Measurements from ENCODE around the gene PABPN1L.
A peak's percentile ranks its signal among the peaks of the same experiment; 100 is the strongest.
"Not testable (repeated sequence)": the region's sequence is repeated elsewhere in the genome, so short reads cannot be mapped to it uniquely, and the experiment has no call there.

Gene PABPN1L

GRCh38 chr16:88823646-88824045 is 42.8 kb downstream of the PABPN1L start:
- DNase-seq = not testable (repeated sequence)

- DNase-seq = no peak
Measured at GRCh38 chr16:88822281-88823040, 44.0 kb downstream of the PABPN1L start.

DNA sequence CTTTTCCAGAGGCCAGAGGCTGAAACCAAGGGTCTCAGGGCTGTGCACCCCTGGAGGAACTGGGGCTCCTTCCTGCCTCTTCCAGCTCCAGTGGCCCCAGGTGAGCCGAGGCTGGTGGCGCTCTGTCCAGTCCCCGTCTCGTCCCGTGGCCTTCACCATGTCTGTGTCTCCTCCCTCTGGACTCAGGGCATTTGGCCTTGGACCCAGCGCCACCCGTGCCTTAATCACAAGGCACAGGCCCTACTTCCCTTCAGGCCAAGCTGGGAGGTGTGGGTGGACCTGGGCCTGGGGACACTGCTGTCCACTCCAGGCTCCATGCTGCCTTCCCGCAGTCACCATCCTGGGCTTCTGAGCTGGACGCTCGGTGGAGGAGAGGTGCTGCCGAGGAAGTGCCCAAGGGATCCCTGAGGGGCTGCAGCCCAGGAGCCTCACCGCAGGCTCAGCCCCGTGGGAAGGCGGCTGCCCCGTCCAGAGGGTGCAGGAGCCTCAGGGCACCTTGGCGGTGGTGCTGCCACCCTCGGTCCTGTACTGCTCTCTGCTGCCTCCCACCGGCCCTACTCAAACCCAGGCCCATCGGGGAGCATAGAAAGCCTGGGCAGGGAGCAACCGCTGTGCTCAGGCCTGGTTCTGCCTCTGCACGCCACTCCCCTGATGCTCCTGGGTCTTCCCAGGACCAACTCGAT is 45.2 kb downstream of the PABPN1L start:
- DNase-seq = no peak

- DNase-seq = no peak
Measured at GRCh38 chr16:88820385-88821025, 46.0 kb downstream of the PABPN1L start.

DNA sequence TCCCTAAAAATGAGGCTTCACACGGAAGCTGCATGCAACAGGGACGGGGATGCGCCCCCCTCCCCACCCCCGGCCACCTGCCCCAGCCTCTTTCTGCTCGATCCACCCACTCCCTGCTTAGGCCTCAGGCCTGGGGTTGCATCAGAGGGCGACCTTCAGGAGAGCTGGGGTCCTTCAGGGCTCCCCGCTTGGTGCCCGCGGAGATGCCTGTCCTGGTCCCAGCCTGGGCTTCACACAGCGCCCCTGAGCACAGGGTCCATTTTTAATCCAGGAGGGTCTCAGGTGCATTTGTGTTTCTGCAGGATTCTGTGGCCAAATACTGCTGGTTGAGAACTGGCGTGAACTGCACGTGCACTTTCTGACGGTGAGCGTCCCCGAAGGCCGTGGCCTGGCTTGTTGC is 47.3 kb downstream of the PABPN1L start:
- no peak for DNase-seq

GRCh38 chr16:88818575-88818874 is 47.9 kb downstream of the PABPN1L start:
- DNase-seq = no peak

DNA sequence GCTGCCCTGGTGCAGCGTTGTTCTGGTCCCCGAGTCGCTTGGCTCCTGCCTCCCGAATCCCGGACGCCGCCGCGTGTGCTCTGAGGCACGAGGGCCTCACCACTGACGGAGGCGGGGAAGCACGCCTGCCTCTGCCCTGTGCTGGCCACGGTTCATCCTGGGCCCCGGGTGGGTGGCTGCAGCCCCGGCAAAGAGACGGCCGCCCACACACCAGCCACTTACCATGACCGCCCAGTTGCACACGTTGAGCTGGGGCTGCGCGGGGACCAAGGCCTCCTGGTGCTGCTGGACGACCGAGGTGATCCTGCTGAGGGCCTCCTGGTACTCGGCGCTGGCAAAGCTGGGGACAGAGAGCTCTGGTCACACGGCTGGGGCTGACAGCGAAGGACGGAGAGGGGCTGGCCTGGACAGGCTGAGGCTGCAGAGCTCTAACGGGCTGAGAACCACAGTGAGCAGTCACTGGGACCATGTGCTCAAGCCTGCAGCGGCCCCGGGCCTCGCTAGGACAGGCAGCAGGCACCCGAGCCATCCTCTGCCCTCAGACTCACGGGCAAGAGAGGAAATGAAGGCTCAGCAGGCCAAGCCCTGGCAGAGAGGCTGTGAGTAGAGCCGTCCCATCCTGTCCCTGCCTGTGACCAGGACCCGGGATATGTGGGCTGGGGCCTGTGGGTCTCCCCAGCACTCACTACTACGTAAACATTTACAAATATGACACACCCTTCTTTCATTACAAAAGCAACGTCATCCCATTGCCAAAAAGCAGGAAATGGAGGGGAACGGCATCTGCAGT is 48.5 kb downstream of the PABPN1L start:
- no peak for DNase-seq

DNA sequence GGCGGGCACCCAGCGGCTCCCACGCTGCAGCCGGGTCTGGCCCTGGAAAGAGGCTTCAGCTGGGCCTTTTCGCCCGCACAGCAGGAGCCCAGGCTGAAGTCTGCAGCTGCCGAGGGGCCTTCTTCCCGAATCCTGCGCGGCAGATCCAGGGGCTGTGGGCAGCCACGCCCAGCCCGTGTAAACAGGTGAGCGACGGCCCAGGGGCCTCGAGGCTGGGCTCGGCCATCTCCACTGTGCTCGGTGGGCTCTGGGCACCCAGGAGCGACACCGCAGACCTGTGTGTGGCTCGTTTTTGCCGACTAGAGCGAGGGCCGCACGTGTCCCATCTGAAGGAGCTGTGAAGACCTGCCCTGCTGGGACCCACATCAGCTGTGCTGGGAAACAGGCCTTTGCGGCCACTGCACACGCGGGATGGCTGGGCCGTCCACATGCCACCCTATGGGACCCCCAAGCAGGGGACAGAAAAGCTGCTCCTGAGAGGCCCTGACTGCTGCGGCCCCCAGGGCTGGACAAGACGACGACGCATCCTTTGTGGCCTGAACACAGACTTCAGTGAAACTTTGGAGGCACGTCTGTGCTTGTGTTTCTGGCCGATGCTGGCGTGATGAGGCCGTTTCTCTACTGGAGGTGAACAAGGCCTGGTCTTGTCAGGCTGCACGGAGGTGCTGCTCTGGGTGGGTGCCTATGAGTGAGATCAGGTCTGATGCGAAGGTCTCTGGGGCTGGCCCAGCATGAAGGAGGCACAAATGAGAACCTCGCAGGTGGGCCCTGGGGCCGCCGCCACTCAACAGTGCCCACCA is 49.5 kb downstream of the PABPN1L start:
- DNase-seq = no peak

DNA sequence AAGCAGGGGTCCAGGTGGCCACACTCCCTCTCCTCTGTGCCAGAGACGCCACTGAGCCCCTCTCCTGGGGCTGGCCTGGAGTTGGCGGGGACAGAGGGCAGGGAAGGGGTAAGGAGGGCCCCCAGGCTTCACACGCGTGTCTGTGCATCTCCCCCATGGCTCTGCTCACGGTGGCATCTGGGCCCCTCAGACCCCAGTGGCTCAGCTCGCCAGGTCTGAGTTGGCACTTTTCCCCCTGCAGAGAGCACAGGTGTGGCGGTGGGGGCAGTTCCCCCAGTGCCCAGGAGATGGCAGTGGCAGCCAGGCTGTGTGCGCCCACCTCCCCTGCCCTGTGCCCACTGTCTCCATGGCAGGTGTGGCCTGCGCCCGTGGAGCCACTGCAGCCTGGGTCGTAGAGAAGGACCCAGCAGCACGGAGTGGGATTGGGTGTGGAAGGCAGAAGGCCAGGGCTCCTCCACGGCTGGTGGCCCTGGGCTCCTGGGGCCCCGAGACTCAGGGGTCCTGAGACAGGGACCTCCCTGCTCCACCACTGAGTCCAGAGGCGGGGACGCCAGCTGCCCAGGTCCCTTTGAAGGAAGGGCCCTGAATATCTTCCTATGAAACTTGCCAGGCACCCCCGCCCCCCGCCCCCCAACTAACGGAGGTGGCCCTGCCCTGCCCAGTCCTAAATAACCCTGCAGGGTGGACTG is 50.4 kb downstream of the PABPN1L start:
- peak; percentile 74 for DNase-seq

DNA sequence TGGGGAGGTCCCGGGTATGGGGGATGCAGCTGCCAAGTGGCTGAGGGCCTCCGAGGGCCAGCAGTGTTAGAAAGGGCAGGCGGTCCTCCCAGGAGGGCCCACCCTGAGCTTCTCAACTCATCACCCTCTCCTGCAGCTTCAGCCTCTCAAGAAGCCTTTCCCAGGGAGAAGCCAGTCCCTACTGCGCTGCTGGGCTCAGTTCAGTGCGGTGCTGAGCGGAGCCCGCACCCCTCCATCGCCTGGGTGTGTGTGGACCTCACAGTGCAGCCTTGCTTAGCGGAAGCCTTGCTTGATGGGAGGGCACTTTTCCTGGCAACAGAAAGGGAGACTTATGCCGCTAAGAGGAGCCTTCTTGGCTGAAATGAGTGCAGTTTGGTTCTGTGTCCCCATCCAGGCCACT is 51.2 kb downstream of the PABPN1L start:
- no peak for DNase-seq

GRCh38 chr16:88814144-88814502 is 52.3 kb downstream of the PABPN1L start:
- DNase-seq = no peak
